Measurements from ENCODE around the gene AKT1.

The AKT1 gene

GRCh38 chr14:104721505-104722431 lies 73.8 kb downstream of the AKT1 start:
- DNase-seq, result no peak

All from activated T-cell treated with anti-CD3 and anti-CD28 coated beads, Interleukin-2, amount 50 U/mL, for 48 hours (primary cell).